IPS-20b (cell line): Measurements from ENCODE around the gene SDK1.

Source experiments
- H3K27ac ChIP-seq: one replicate; pipeline ENCODE4 v1.5.1; 2013; ENCODE audit warnings: low read length
- H3K27me3 ChIP-seq: 2 replicates; pipeline ENCODE4 v1.6.1; 2013; ENCODE audit warnings: mild to moderate bottlenecking, low read length, inconsistent platforms; ENCODE audit not compliant: insufficient read depth
- H3K36me3 ChIP-seq: 2 replicates; pipeline ENCODE4 v1.6.1; 2013; ENCODE audit warnings: low read depth, mild to moderate bottlenecking, inconsistent platforms, low read length, moderate library complexity; ENCODE audit not compliant: insufficient read depth
- H3K4me1 ChIP-seq: 2 replicates; pipeline ENCODE4 v1.6.1; 2013; ENCODE audit warnings: mild to moderate bottlenecking, control low read depth, inconsistent platforms, low read length, moderate library complexity; ENCODE audit not compliant: insufficient read depth
- H3K4me3 ChIP-seq: 2 replicates; pipeline ENCODE4 v1.5.1; 2013; ENCODE audit warnings: mild to moderate bottlenecking, low read length, inconsistent platforms
- H3K9ac ChIP-seq: 2 replicates; pipeline ENCODE4 v1.6.1; 2013; ENCODE audit warnings: low read depth, mild to moderate bottlenecking, inconsistent platforms, low read length, moderate library complexity
- H3K9me3 ChIP-seq: 2 replicates; pipeline ENCODE4 v1.6.1; 2013; ENCODE audit warnings: mild to moderate bottlenecking, low read depth, low read length, inconsistent platforms; ENCODE audit not compliant: insufficient read depth

Gene SDK1

GRCh38 chr7:3300651-3301448 lies at the start of gene SDK1:
TSS of gene SDK1 (plus strand) at chr7:3301252. CDS start at chr7:3301587, 335 bp downstream.
- Histone ChIP-seq H3K27ac (no peak within 1 kb of the TSS), H3K9me3 (no peaks in the 10 kb centered on the region), H3K4me1 (peaks cover 3% of the 10 kb centered on the region; the same call in 1 of the 2 replicates), H3K36me3 (no peaks in the 10 kb centered on the region), H3K9ac (peak within 1 kb of the TSS; percentile 60; the same call in 1 of the 2 replicates), H3K27me3 (peaks cover 38% of the 10 kb centered on the region), H3K4me3 (peak within 1 kb of the TSS; percentile 72)

- H3K27me3 ChIP-seq: no peaks in the 10 kb centered on the region
- no peaks in the 10 kb centered on the region for H3K36me3 ChIP-seq
- H3K9ac ChIP-seq: no peak overlapping the region
- H3K27ac ChIP-seq: no peak overlapping the region
- H3K9me3 ChIP-seq: no peaks in the 10 kb centered on the region
- no peak overlapping the region for H3K4me3 ChIP-seq
- no peaks in the 10 kb centered on the region for H3K4me1 ChIP-seq
Observed at GRCh38 chr7:3254718-3255117, 46.3 kb upstream of the SDK1 start.

- no peaks in the 10 kb centered on the region for H3K27me3 ChIP-seq
- H3K4me1 ChIP-seq: peaks cover 2% of the 10 kb centered on the region; the same call in 1 of the 2 replicates
- H3K9ac ChIP-seq: no peak overlapping the region
- no peaks in the 10 kb centered on the region for H3K9me3 ChIP-seq
- H3K27ac ChIP-seq: no peak overlapping the region
- H3K36me3 ChIP-seq: no peaks in the 10 kb centered on the region
- no peak overlapping the region for H3K4me3 ChIP-seq
Observed at GRCh38 chr7:3259711-3260400, 41.2 kb upstream of the SDK1 start.

- Histone ChIP-seq H3K4me3 (no peak overlapping the region), H3K27me3 (no peaks in the 10 kb centered on the region), H3K36me3 (no peaks in the 10 kb centered on the region), H3K4me1 (peaks cover 2% of the 10 kb centered on the region; the same call in 1 of the 2 replicates), H3K9me3 (no peaks in the 10 kb centered on the region), H3K9ac (no peak overlapping the region), H3K27ac (no peak overlapping the region)
Observed at GRCh38 chr7:3260401-3260715, 40.7 kb upstream of the SDK1 start.

GRCh38 chr7:3264693-3265339 lies 36.2 kb upstream of the SDK1 start:
- no peaks in the 10 kb centered on the region for H3K9me3 ChIP-seq
- H3K4me1 ChIP-seq: peaks cover 2% of the 10 kb centered on the region; the same call in 1 of the 2 replicates

GRCh38 chr7:3265388-3265787 lies 35.7 kb upstream of the SDK1 start:
- Histone ChIP-seq H3K4me1 (peaks cover 2% of the 10 kb centered on the region; the same call in 1 of the 2 replicates), H3K36me3 (no peaks in the 10 kb centered on the region), H3K27ac (no peak overlapping the region), H3K9ac (no peak overlapping the region), H3K9me3 (no peaks in the 10 kb centered on the region), H3K4me3 (no peak overlapping the region), H3K27me3 (0 out of 2 replicates have a peak, but pooled peaks cover 4% of the 10 kb centered on the region)

More at GRCh38 chr7:3264693-3265339, 36.2 kb upstream of the SDK1 start:
- H3K27ac ChIP-seq: no peak overlapping the region
- H3K4me3 ChIP-seq: no peak overlapping the region
- H3K9ac ChIP-seq: no peak overlapping the region
- H3K36me3 ChIP-seq: no peaks in the 10 kb centered on the region
- H3K27me3 ChIP-seq: 0 out of 2 replicates have a peak, but pooled peaks cover 4% of the 10 kb centered on the region

GRCh38 chr7:3266240-3266639 lies 34.8 kb upstream of the SDK1 start:
- 0 out of 2 replicates have a peak, but pooled peaks cover 4% of the 10 kb centered on the region for H3K27me3 ChIP-seq
- no peaks in the 10 kb centered on the region for H3K36me3 ChIP-seq
- H3K4me3 ChIP-seq: no peak overlapping the region
- no peak overlapping the region for H3K9ac ChIP-seq
- no peaks in the 10 kb centered on the region for H3K9me3 ChIP-seq
- H3K27ac ChIP-seq: no peak overlapping the region
- peaks cover 2% of the 10 kb centered on the region; the same call in 1 of the 2 replicates for H3K4me1 ChIP-seq

- Histone ChIP-seq H3K4me3 (no peak overlapping the region), H3K36me3 (no peaks in the 10 kb centered on the region), H3K4me1 (peaks cover 2% of the 10 kb centered on the region; the same call in 1 of the 2 replicates), H3K9ac (no peak overlapping the region), H3K27ac (no peak overlapping the region), H3K27me3 (0 out of 2 replicates have a peak, but pooled peaks cover 4% of the 10 kb centered on the region), H3K9me3 (no peaks in the 10 kb centered on the region)
Observed at GRCh38 chr7:3267966-3268690, 32.9 kb upstream of the SDK1 start.

- no peaks in the 10 kb centered on the region for H3K9me3 ChIP-seq
- H3K36me3 ChIP-seq: no peaks in the 10 kb centered on the region
- H3K27ac ChIP-seq: no peak overlapping the region
- H3K4me3 ChIP-seq: no peak overlapping the region
- H3K9ac ChIP-seq: no peak overlapping the region
- no peaks in the 10 kb centered on the region for H3K4me1 ChIP-seq
- 0 out of 2 replicates have a peak, but pooled peaks cover 4% of the 10 kb centered on the region for H3K27me3 ChIP-seq
Observed at GRCh38 chr7:3270362-3270761, 30.7 kb upstream of the SDK1 start.

- no peaks in the 10 kb centered on the region for H3K9me3 ChIP-seq
- H3K36me3 ChIP-seq: no peaks in the 10 kb centered on the region
- H3K9ac ChIP-seq: no peak overlapping the region
- H3K4me1 ChIP-seq: no peaks in the 10 kb centered on the region
- H3K27ac ChIP-seq: no peak overlapping the region
- 0 out of 2 replicates have a peak, but pooled peaks cover 4% of the 10 kb centered on the region for H3K27me3 ChIP-seq
- H3K4me3 ChIP-seq: no peak overlapping the region
Observed at GRCh38 chr7:3271298-3271697, 29.8 kb upstream of the SDK1 start.

- no peak overlapping the region for H3K4me3 ChIP-seq
- H3K27me3 ChIP-seq: 0 out of 2 replicates have a peak, but pooled peaks cover 3% of the 10 kb centered on the region
- no peak overlapping the region for H3K27ac ChIP-seq
- no peak overlapping the region for H3K9ac ChIP-seq
- no peaks in the 10 kb centered on the region for H3K4me1 ChIP-seq
- no peaks in the 10 kb centered on the region for H3K9me3 ChIP-seq
- no peaks in the 10 kb centered on the region for H3K36me3 ChIP-seq
Observed at GRCh38 chr7:3272691-3273141, 28.3 kb upstream of the SDK1 start.
